A549 (cell line): ENCODE data around the gene RMND5B.

Experiments used
- CTCF ChIP-seq: fragments of >200 bp; sonication (Bioruptor Twin); formaldehyde crosslinking; IDR thresholded peaks from 3 replicates; pipeline ENCODE4 v1.5.1; 2016
- EP300 ChIP-seq, 2 experiments: fragments of >200 bp; sonication (Bioruptor Twin); formaldehyde crosslinking; IDR thresholded peaks; 2 replicates in 1 of 2; 3 replicates in 1 of 2; pipeline ENCODE4 v1.6.1; 2016 to 2017
- JUNB ChIP-seq: fragments of >200 bp; sonication (Bioruptor Twin); formaldehyde crosslinking; IDR thresholded peaks from 2 replicates; pipeline ENCODE4 v1.6.1; 2016
- KDM1A ChIP-seq: fragments of 200-600 bp; sonication (generic); IDR thresholded peaks from 2 replicates; pipeline ENCODE4 v1.6.1; 2016; ENCODE audit warnings: low read depth, mild to moderate bottlenecking
- POLR2A ChIP-seq: IDR thresholded peaks from 2 replicates; pipeline ENCODE4 v1.6.1; 2012; ENCODE audit warnings: mild to moderate bottlenecking, low read length
- POLR2AphosphoS2 ChIP-seq: conservative IDR thresholded peaks from 2 replicates; pipeline ENCODE4 v1.6.1; 2012; ENCODE audit warnings: low read length, improper control_type of control experiment, inconsistent platforms
- RAD21 ChIP-seq, 2 experiments: fragments of >200 bp in 1 of 2; sonication (Bioruptor Twin) in 1 of 2; formaldehyde crosslinking in 1 of 2; IDR thresholded peaks in 1 of 2; conservative IDR thresholded peaks in 1 of 2; 2 replicates in 1 of 2; 3 replicates in 1 of 2; pipeline ENCODE4 v1.6.1; 2012 to 2018; ENCODE audit warnings: inconsistent platforms in 1 of 2
- RFX5 ChIP-seq: fragments of 450-650 bp; IDR thresholded peaks from 2 replicates; pipeline ENCODE4 v1.7.1; 2014; ENCODE audit warnings: antibody characterized with exemption, mild to moderate bottlenecking, moderate library complexity
- SREBF2 ChIP-seq: fragments of 450-650 bp; IDR thresholded peaks from 2 replicates; pipeline ENCODE4 v1.6.1; 2014; ENCODE audit warnings: mild to moderate bottlenecking, moderate library complexity

- TF ChIP-seq CTCF (no peak), RFX5 (no peak), EP300 (IDR thresholded peaks at IDR 0.05) (no peak), SREBF2 (no peak), JUNB (no peak), KDM1A (no peak), POLR2AphosphoS2 (no peak), RAD21 (conservative IDR thresholded peaks at IDR 0.05 in 1 of 2, IDR thresholded peaks at IDR 0.05 in 1 of 2) (0 out of 5 replicates have a peak, but pooled peaks of 1 of the 2 experiments have one; percentile 15), POLR2A (peak; percentile 57)
Observed at GRCh38 chr5:178130576-178131445, at the start of gene RMND5B.
